Stomach (tissue), 4 donors: ENCODE data around the gene RABGAP1L.

Experiments used
- CTCF ChIP-seq, 7 experiments: fragments of 450-650 bp in 4 of 7; fragments of 200-600 bp in 3 of 7; sonication (generic) in 3 of 7; IDR thresholded peaks; one replicate each; pipeline ENCODE4 v1.5.1; 2016 to 2019; ENCODE audit warnings: antibody characterized with exemption in 7 of 7, control low read depth in 2 of 7, mild to moderate bottlenecking in 1 of 7
- EP300 ChIP-seq: sonication (generic); formaldehyde crosslinking; IDR thresholded peaks from one replicate; pipeline ENCODE4 v1.6.1; 2017; ENCODE audit warnings: antibody characterized with exemption
- POLR2A ChIP-seq, 4 donors: fragments of 450-650 bp; IDR thresholded peaks; one replicate each; pipeline ENCODE4 v1.6.1; 2016; ENCODE audit warnings: antibody characterized with exemption in 4 of 4, control low read depth in 2 of 4, mild to moderate bottlenecking in 1 of 4, moderate library complexity in 1 of 4
- POLR2AphosphoS5 ChIP-seq, 3 donors: sonication (generic); formaldehyde crosslinking; IDR thresholded peaks; one replicate each; pipeline ENCODE4 v1.6.1; 2016; ENCODE audit warnings: antibody characterized with exemption in 3 of 3

- TF ChIP-seq CTCF (IDR thresholded peaks at IDR 0.05) (no peak), POLR2A (IDR thresholded peaks at IDR 0.05) (no peak), POLR2AphosphoS5 (IDR thresholded peaks at IDR 0.05) (no peak), EP300 (no peak)
These were observed 24.1 kb upstream of the RABGAP1L start for GRCh38 chr1:174135211-174135610.
